HUES6 (cell line): Measurements from ENCODE around the gene NID2.
A peak's percentile ranks its signal among the peaks of the same experiment; 100 is the strongest.

Experiments
- H3K27ac ChIP-seq: 2 replicates; pipeline ENCODE4 v1.7.0; 2013; ENCODE audit warnings: low read depth, mild to moderate bottlenecking, low read length, inconsistent platforms
- H3K27me3 ChIP-seq: 2 replicates; pipeline ENCODE4 v1.6.1; 2013; ENCODE audit warnings: low read length; ENCODE audit not compliant: control insufficient read depth, insufficient read depth
- H3K36me3 ChIP-seq: 2 replicates; pipeline ENCODE4 v1.6.1; 2013; ENCODE audit warnings: low read length; ENCODE audit not compliant: control insufficient read depth, insufficient read depth
- H3K4me1 ChIP-seq: 2 replicates; pipeline ENCODE4 v1.6.1; 2013; ENCODE audit warnings: low read length; ENCODE audit not compliant: control insufficient read depth, insufficient read depth
- H3K4me3 ChIP-seq: 2 replicates; pipeline ENCODE4 v1.5.1; 2013; ENCODE audit warnings: low read depth, low read length
- H3K9ac ChIP-seq: one replicate; pipeline ENCODE4 v1.6.1; 2013; ENCODE audit warnings: mild to moderate bottlenecking, low read length
- H3K9me3 ChIP-seq: 2 replicates; pipeline ENCODE4 v1.6.1; 2013; ENCODE audit warnings: low read depth, low read length; ENCODE audit not compliant: control insufficient read depth, insufficient read depth

NID2 gene

GRCh38 chr14:52095794-52096193 is 26.9 kb upstream of the NID2 start:
- no peak overlapping the region for H3K27ac ChIP-seq
- H3K4me1 ChIP-seq: peaks cover under 1% of the 10 kb centered on the region; the same call in 1 of the 2 replicates
- no peaks in the 10 kb centered on the region for H3K27me3 ChIP-seq
- no peak overlapping the region for H3K9ac ChIP-seq
- no peaks in the 10 kb centered on the region for H3K36me3 ChIP-seq
- H3K4me3 ChIP-seq: no peak overlapping the region
- no peaks in the 10 kb centered on the region for H3K9me3 ChIP-seq

GRCh38 chr14:52095336-52095735 is 26.5 kb upstream of the NID2 start:
- no peaks in the 10 kb centered on the region for H3K4me1 ChIP-seq
- H3K27me3 ChIP-seq: no peaks in the 10 kb centered on the region
- H3K9ac ChIP-seq: no peak overlapping the region
- no peaks in the 10 kb centered on the region for H3K36me3 ChIP-seq
- H3K9me3 ChIP-seq: no peaks in the 10 kb centered on the region
- no peak overlapping the region for H3K27ac ChIP-seq
- H3K4me3 ChIP-seq: no peak overlapping the region

- H3K27me3 ChIP-seq: no peaks in the 10 kb centered on the region
- H3K9me3 ChIP-seq: no peaks in the 10 kb centered on the region
- no peak overlapping the region for H3K4me3 ChIP-seq
- no peak overlapping the region for H3K27ac ChIP-seq
- H3K9ac ChIP-seq: no peak overlapping the region
- no peaks in the 10 kb centered on the region for H3K36me3 ChIP-seq
- H3K4me1 ChIP-seq: no peaks in the 10 kb centered on the region
Measured at GRCh38 chr14:52094546-52095271, 25.9 kb upstream of the NID2 start.

DNA sequence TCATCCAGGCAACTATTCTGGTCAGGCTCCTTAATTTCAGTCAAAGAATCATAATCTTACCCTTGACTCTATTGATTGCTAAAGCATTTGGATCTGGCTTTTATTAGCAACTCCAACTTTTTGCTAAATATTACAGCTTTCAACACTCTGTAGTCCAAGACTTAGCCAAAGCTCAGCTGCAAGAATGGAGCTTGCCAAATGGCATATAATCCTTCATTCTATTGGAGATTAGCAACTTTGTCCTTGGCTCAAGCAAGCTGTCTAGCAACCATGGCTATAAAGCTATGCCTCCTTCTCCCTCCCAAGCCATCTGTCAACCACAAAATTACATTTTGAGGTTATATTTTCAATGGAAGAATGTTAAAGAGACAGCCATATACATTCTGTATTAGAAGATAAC is 23.1 kb upstream of the NID2 start:
- no peaks in the 10 kb centered on the region for H3K9me3 ChIP-seq

DNA sequence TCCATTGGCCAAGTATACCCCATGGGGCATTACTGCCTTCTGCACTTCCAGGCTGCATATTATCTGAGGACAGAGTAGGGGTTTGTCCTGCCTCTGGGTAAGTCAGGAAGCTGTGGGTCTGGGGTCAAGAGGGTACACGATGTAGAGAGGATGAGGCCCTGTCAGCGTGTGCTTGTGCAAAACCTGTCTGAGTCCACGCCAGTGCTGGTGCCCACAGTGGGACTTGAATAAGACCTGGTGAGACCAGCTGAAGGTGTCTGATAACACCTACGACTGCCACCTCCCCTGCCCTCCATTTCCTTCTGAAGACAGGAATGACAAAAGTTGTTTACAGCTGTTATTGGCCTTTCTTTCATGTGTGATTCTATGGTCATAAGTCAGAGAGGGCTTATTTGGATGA is 22.1 kb upstream of the NID2 start:
- Histone ChIP-seq H3K36me3 (no peaks in the 10 kb centered on the region), H3K27ac (no peak overlapping the region), H3K9ac (no peak overlapping the region)

More for the DNA sequence above, 23.1 kb upstream of the NID2 start:
- Histone ChIP-seq H3K27me3 (no peaks in the 10 kb centered on the region), H3K9ac (no peak overlapping the region), H3K4me1 (no peaks in the 10 kb centered on the region), H3K4me3 (no peak overlapping the region), H3K36me3 (no peaks in the 10 kb centered on the region), H3K27ac (no peak overlapping the region)

GRCh38 chr14:52089218-52089617 is 20.4 kb upstream of the NID2 start:
- Histone ChIP-seq H3K9me3 (peaks cover 7% of the 10 kb centered on the region; the same call in 1 of the 2 replicates), H3K36me3 (no peaks in the 10 kb centered on the region), H3K4me1 (no peaks in the 10 kb centered on the region), H3K9ac (no peak overlapping the region), H3K4me3 (no peak overlapping the region), H3K27me3 (no peaks in the 10 kb centered on the region), H3K27ac (no peak overlapping the region)

More for the DNA sequence above, 22.1 kb upstream of the NID2 start:
- Histone ChIP-seq H3K4me1 (no peaks in the 10 kb centered on the region), H3K9me3 (no peaks in the 10 kb centered on the region), H3K27me3 (no peaks in the 10 kb centered on the region), H3K4me3 (no peak overlapping the region)

GRCh38 chr14:52086711-52087110 is 17.9 kb upstream of the NID2 start:
- H3K27ac ChIP-seq: no peak overlapping the region
- H3K4me1 ChIP-seq: no peaks in the 10 kb centered on the region
- no peaks in the 10 kb centered on the region for H3K36me3 ChIP-seq
- H3K27me3 ChIP-seq: no peaks in the 10 kb centered on the region
- H3K9ac ChIP-seq: no peak overlapping the region
- no peak overlapping the region for H3K4me3 ChIP-seq
- peaks cover 9% of the 10 kb centered on the region; the same call in 1 of the 2 replicates for H3K9me3 ChIP-seq

GRCh38 chr14:52082903-52083302 is 14.0 kb upstream of the NID2 start:
- Histone ChIP-seq H3K27ac (no peak overlapping the region), H3K36me3 (no peaks in the 10 kb centered on the region), H3K9me3 (peaks cover 9% of the 10 kb centered on the region; the same call in 1 of the 2 replicates), H3K9ac (no peak overlapping the region), H3K4me1 (no peaks in the 10 kb centered on the region), H3K27me3 (no peaks in the 10 kb centered on the region), H3K4me3 (no peak overlapping the region)

DNA sequence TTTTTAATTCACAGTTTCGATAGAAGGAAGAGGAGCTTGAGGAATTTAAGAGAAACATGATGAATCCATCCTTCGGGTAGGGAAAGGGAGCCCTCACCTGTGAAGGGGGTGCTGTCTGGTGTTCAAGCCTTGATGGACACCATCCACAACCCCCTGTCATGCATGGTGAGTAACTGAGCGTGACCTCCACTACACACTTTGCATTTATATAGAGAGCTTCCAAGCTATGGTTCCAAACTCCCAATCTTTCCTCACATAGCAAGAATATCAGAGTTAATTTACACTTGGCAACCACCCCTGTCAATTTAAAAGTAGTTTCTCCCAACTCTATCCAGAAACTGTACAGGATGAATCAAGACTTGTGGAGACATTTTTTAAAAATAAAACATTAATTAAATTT is 13.1 kb upstream of the NID2 start:
- no peak overlapping the region for H3K9ac ChIP-seq
- peaks cover 9% of the 10 kb centered on the region; the same call in 1 of the 2 replicates for H3K9me3 ChIP-seq
- no peaks in the 10 kb centered on the region for H3K4me1 ChIP-seq
- no peak overlapping the region for H3K4me3 ChIP-seq
- no peaks in the 10 kb centered on the region for H3K36me3 ChIP-seq
- no peaks in the 10 kb centered on the region for H3K27me3 ChIP-seq
- H3K27ac ChIP-seq: no peak overlapping the region

GRCh38 chr14:52080808-52081755 is 12.2 kb upstream of the NID2 start:
- no peaks in the 10 kb centered on the region for H3K4me1 ChIP-seq
- H3K9ac ChIP-seq: no peak overlapping the region
- peak overlapping the region; percentile 43; the same call in 1 of the 2 replicates for H3K27ac ChIP-seq
- no peaks in the 10 kb centered on the region for H3K27me3 ChIP-seq
- no peak overlapping the region for H3K4me3 ChIP-seq
- H3K36me3 ChIP-seq: no peaks in the 10 kb centered on the region
- peaks cover 9% of the 10 kb centered on the region; the same call in 1 of the 2 replicates for H3K9me3 ChIP-seq
